Fibroblast of the aortic adventitia (primary cell): Measurements from ENCODE around the gene TMEM254. TPM values are rescaled to one million over a fixed set of nuclear protein-coding genes. Genes with fewer than 3 reads are reported as not detected.
"Not testable (repeated sequence)": the region's sequence is repeated elsewhere in the genome, so short reads cannot be mapped to it uniquely, and the experiment has no call there.

Experiments used
- DNase-seq: peaks from one replicate; pipeline ENCODE4 v3.0.0-alpha.2; 2010; ENCODE audit warnings: low read depth
- H3K4me3 ChIP-seq: 2 replicates; pipeline ENCODE4 v1.5.1; 2011; ENCODE audit warnings: low read depth, mild to moderate bottlenecking, control low read depth, low read length, moderate library complexity
- total RNA-seq: library from RNA; depleted of rRNA; stranded (reverse); fragments of >200 nt; gene quantifications from 2 replicates; pipeline ENCODE4 v1.2.3, GENCODE V29; 2012; ENCODE audit warnings: low replicate concordance
- TF ChIP-seq, protein P1 (sequence below): IDR thresholded peaks from 2 replicates; pipeline ENCODE4 v1.5.1; 2011; ENCODE audit warnings: mild to moderate bottlenecking, low read length, control low read depth, inconsistent platforms; ENCODE audit not compliant: insufficient read depth

The TMEM254 gene, protein sequence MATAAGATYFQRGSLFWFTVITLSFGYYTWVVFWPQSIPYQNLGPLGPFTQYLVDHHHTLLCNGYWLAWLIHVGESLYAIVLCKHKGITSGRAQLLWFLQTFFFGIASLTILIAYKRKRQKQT
- 2.9 and 11.2 TPM in 2 replicates for total RNA-seq

DNA sequence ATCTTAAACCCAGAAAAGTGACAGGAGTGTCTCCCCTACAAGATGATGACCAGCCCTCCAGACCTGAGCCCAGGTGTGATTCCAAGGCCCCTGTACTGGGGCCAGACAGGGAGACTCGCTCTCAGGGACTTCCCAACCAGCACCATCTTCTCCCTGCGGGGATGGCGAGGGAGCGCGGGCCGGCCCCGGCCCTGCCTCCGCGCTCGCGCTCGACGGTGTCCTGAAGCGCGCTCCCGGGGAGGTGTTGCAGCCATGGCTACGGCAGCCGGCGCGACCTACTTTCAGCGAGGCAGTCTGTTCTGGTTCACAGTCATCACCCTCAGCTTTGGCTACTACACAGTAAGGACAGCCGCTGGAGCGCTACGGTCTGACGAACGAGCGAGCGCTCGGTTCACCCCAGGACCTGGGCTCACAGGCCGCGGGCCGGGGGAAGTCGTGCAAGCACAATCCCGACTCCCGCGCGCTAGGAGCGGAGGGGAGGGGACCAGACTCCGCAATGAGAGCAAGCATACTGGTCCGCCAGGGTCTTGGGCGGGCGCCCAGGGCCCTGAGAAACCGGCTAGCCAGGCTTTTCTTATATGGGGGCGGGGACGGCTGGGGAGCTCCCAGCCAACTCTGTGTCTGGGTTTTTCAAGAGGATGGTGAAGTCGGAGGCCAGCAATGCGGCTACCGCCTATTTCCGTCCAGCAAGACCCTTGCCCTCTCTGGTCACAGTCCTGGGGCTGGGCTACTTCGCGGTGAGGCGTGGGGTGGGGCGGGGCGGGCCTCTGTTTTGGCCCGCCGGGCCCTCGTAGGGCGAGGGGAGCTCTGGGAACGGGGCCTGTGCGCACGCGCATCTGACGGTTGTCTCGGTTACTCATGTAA, at the start of gene TMEM254:
TMEM254 (plus strand) TSS at position 218 of the 864 bp plus-strand sequence; CDS start at position 253, 35 bp downstream.
- TF ChIP-seq, protein P1, sequence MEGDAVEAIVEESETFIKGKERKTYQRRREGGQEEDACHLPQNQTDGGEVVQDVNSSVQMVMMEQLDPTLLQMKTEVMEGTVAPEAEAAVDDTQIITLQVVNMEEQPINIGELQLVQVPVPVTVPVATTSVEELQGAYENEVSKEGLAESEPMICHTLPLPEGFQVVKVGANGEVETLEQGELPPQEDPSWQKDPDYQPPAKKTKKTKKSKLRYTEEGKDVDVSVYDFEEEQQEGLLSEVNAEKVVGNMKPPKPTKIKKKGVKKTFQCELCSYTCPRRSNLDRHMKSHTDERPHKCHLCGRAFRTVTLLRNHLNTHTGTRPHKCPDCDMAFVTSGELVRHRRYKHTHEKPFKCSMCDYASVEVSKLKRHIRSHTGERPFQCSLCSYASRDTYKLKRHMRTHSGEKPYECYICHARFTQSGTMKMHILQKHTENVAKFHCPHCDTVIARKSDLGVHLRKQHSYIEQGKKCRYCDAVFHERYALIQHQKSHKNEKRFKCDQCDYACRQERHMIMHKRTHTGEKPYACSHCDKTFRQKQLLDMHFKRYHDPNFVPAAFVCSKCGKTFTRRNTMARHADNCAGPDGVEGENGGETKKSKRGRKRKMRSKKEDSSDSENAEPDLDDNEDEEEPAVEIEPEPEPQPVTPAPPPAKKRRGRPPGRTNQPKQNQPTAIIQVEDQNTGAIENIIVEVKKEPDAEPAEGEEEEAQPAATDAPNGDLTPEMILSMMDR, result no peak
- H3K4me3 ChIP-seq, result peak within 1 kb of the TSS; percentile 96
- peak; percentile 87 for DNase-seq

DNA sequence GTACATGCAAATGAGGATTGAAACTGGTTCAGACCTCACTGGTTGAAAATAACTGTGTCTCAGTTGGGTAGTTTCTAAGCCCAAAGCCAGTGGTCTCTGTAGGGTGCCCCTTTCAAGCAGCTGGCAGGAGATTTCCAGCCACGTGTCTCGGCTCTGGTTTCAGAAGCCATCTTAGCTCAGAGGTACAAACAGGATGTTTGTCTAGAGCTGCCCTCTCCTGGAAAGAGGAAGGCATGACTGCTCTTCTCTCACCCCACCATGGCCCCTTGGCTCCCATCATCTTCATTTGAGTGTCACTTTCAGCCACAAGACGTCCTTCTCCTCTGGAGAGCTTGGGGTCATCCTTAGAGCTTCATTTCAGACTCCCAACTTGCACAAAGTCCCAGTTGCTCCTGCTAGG, 49.3 kb upstream of the TMEM254 start:
- not testable (repeated sequence) for DNase-seq, H3K4me3 ChIP-seq

DNA sequence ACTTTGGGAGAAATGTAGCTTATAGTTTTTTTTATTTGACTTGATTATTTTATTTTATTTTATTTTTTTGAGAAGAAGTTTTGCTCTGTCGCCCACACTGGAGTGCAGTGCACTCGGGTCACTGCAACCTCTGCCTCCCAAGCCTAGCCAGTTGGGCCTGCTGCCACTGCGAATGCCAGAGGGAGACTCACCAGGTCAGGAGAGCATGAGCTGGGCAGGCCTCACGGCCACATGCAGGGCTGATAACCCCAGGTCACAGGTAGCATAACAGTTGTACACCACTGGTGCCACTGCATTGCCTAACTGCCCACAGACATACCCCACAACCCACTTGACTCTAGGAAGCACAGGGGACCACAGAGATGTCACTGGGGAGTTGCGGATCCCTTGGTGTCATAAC, 48.6 kb upstream of the TMEM254 start:
- H3K4me3 ChIP-seq, DNase-seq: not testable (repeated sequence)

DNA sequence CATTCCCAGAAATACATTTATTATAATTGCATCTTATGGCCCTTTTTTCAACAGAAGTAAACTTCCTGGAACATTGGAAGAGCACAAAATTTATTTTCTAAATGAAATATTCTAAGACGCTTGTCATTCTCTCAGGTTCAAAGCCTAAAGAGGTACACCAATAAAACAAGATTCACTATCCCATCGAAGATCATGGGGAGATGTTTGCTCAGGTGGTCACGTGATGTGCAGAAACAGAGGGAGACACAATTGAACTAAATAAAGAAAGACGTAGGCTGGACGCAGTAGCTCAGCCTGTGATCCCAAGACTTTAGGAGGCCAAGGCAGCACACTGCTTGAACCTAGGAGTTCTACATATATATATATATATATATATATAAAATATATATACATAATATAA, 46.0 kb upstream of the TMEM254 start:
- DNase-seq, result no peak
- TF ChIP-seq, protein P1, result no peak
- H3K4me3 ChIP-seq, result no peak overlapping the region

DNA sequence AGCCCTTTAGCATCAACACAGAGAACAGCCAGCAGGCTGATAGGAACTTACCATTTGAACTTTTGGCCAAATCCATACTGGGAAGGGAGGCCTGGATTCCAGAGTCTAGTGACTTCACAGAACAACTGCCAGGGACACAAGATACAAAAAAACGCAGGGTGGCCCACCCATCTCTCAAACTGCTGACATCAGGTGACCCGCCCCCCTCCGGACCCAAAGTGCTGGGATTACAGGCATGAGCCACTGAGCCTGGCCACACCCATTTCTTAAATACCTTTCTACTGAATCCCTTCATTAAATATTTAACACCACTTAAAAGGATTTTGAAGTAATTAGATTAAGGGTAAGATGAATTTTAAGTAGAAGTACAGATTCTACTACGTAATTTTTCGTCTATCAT, 43.7 kb upstream of the TMEM254 start:
- not testable (repeated sequence) for DNase-seq, H3K4me3 ChIP-seq

DNA sequence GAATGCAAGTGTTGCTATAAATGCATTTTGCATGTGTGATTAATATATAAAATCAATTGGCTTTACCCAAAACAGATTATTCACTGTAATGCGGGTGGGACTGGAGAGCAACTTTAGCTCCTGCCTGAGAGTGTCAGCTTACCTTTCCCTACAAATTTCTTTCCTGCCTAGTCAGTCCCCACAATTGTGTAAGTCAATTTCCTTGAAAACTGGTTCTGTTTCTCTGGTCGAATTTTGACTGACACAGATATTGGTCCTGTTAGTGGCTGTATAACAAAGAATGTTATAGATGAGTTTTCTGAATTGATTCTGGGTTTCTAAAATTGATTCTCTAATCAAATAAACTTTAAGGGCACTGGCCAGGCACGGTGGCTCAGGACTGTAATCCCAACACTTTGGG, 43.0 kb upstream of the TMEM254 start:
- not testable (repeated sequence) for DNase-seq, H3K4me3 ChIP-seq

DNA sequence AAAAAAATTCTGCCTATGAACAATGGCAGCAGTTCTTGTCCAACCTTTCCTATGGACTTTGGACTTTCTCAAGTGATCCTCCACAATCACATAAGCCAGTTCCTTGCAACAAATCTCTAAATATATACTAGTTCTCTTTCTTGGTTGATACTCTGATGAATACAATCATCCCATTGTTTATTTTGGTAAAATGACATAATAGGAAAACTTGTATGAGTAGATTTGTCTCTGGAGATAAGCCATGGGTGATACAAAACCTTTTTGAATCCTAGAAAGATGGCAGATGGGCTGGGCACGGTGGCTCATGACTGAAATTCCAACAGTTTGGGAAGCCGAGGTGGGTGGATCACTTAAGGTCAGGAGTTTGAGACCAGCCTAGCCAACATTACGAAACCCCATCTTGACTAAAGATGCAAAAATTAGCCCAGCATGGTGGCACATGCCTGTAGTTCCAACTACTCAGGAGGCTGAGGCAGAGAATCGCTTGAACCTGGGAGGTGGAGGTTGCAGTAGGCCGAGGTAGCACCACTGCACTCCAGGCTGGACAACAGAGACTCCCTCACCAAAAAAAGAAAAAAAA, 41.5 kb upstream of the TMEM254 start:
- H3K4me3 ChIP-seq, DNase-seq: not testable (repeated sequence)

DNA sequence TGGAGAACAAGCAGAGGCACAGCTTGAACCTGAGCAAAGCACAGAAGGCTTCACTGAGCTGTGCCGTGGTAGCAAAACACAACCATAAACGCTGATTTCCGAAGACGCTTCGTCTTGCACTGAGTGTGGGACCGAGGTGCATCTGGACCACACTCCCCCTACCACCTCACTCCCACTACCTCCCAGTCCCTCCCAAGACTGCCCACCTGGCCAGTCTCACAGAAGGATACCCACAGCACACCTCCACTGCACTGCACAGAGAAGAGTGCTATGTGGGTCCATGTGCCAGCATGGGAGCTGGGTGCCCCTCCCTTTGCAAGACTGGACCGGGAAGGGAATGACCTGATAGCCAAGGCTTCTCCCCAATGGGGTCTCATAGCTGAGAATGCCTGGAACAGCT, 40.2 kb upstream of the TMEM254 start:
- DNase-seq, H3K4me3 ChIP-seq: not testable (repeated sequence)

DNA sequence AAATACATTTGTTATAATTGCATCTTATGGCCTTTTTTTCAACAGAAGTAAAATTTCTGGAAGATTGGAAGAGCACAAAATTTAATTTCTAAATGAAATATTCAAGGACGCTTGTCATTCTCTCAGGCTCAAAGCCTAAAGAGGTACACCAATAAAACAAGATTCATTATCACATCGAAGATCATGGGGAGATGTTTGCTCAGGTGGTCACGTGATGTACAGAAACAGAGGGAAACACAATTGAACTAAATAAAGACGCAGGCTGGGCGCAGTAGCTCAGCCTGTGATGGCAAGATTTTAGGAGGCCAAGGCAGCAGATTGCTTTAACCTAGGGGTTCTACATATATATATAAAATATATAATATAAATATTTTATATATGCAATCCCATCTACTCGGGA, 37.3 kb upstream of the TMEM254 start:
- TF ChIP-seq, protein P1, result no peak
- no peak overlapping the region for H3K4me3 ChIP-seq

DNA sequence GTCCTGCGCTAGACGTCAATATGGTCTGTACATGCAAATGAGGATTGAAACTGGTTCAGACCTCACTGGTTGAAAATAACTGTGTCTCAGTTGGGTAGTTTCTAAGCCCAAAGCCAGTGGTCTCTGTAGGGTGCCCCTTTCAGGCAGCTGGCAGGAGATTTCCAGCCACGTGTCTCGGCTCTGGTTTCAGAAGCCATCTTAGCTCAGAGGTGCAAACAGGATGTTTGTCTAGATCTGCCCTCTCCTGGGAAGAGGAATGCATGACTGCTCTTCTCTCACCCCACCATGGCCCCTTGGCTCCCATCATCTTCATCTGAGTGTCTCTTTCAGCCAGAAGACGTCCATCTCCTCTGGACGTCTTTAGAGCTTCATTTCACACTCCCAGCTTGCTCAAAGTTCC, 33.5 kb upstream of the TMEM254 start:
- H3K4me3 ChIP-seq, DNase-seq: not testable (repeated sequence)

More for the DNA sequence above, 37.3 kb upstream of the TMEM254 start:
- no peak for DNase-seq
